Cardiac fibroblast (primary cell): Measurements from ENCODE around the gene INPP5A.
"Not testable (repeated sequence)": the region's sequence is repeated elsewhere in the genome, so short reads cannot be mapped to it uniquely, and the experiment has no call there.

Source experiments
- DNase-seq, 2 donors: peaks; one replicate each; pipeline versions ENCODE4 v3.0.0 to v3.0.0-alpha.2; 2010; ENCODE audit warnings: low read depth in 2 of 2
- H3K4me3 ChIP-seq, 2 donors: replicated peaks in 1 of 2; 1 replicate in 1 of 2; 2 replicates in 1 of 2; pipeline ENCODE4 v1.5.1; 2011; ENCODE audit warnings: low read depth in 2 of 2, low read length in 2 of 2, mild to moderate bottlenecking in 2 of 2, moderate library complexity in 1 of 2
- TF ChIP-seq, protein P1 (sequence below): IDR thresholded peaks from one replicate; pipeline ENCODE4 v1.5.1; 2011; ENCODE audit warnings: low read depth, mild to moderate bottlenecking, low read length, inconsistent platforms

INPP5A gene

DNA sequence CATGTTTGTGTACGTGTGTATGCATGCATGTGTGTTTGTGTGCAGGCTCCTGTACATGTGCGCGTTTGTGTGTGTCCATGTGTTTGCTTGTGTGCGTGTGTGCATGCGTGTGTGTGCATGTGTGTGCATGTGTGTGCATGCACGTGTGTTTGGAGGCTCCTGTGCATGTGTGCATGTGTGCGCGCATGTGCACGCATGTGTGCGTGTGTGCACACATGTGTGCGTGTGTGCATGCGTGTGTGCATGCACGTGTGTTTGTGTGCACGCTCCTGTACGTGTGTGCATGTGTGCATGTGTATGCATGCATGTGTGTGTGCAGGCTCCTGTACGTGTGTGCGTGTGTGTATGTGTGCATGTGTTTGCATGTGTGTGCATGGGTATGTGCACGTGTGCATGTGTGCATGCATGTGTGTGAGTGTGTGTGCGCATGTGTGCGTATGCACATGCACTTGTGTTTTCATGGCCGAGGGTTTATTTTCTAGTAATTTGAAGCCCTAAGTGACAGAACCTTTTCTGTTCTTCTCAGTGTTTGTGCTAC, 59.2 kb downstream of the INPP5A start:
- no peak for DNase-seq
- TF ChIP-seq, protein P1, sequence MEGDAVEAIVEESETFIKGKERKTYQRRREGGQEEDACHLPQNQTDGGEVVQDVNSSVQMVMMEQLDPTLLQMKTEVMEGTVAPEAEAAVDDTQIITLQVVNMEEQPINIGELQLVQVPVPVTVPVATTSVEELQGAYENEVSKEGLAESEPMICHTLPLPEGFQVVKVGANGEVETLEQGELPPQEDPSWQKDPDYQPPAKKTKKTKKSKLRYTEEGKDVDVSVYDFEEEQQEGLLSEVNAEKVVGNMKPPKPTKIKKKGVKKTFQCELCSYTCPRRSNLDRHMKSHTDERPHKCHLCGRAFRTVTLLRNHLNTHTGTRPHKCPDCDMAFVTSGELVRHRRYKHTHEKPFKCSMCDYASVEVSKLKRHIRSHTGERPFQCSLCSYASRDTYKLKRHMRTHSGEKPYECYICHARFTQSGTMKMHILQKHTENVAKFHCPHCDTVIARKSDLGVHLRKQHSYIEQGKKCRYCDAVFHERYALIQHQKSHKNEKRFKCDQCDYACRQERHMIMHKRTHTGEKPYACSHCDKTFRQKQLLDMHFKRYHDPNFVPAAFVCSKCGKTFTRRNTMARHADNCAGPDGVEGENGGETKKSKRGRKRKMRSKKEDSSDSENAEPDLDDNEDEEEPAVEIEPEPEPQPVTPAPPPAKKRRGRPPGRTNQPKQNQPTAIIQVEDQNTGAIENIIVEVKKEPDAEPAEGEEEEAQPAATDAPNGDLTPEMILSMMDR = no peak
- no peak overlapping the region for H3K4me3 ChIP-seq

DNA sequence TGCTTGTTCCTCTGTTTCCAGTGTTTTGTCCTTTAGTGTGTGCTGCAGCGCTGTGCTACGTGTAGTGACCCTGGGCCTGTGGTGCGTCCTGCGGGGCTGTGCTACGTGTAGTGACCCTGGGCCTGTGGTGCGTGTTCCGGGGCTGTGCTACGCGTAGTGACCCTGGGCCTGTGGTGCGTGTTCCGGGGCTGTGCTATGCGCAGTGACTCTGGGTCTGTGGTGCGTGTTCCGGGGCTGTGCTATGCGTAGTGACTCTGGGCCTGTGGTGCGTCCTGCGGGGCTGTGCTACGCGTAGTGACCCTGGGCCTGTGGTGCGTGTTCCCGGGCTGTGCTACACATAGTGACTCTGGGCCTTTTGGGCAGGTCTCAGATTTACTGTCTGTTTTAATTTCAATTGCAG, 60.1 kb downstream of the INPP5A start:
- no peak for DNase-seq
- H3K4me3 ChIP-seq = no peak overlapping the region
- TF ChIP-seq, protein P1 = no peak

GRCh38 chr10:132599023-132599618, 61.5 kb downstream of the INPP5A start:
- not testable (repeated sequence) for DNase-seq, H3K4me3 ChIP-seq

- no peak overlapping the region for H3K4me3 ChIP-seq
- DNase-seq = no peak
- TF ChIP-seq, protein P1 = no peak
Observed at GRCh38 chr10:132599732-132600131, 62.1 kb downstream of the INPP5A start.

- H3K4me3 ChIP-seq = no peak overlapping the region
- TF ChIP-seq, protein P1 = no peak
- no peak for DNase-seq
Observed at GRCh38 chr10:132600416-132600815, 62.8 kb downstream of the INPP5A start.

DNA sequence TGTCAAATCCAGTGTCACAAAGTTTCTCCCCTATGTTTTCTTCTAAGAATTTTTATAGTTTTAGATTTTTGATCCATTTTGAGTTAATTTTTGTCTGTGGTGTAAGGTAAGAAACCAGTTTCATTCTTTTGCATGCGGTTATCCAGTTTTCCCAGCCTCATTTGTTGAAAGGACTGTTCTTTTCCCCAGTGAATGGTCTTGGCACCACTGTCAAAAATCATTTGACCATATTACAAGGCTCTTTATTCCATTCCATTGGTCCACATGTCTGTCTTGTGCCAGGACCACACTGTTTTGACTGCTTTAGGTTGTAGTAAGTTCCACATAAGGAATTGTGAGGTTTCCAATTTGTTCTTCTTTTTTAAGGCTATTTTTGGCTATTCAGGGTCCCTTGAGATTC, 64.0 kb downstream of the INPP5A start:
- no peak overlapping the region for H3K4me3 ChIP-seq
- DNase-seq = no peak
- TF ChIP-seq, protein P1 = no peak

GRCh38 chr10:132602614-132603013, 65.0 kb downstream of the INPP5A start:
- TF ChIP-seq, protein P1 = no peak
- no peak overlapping the region for H3K4me3 ChIP-seq
- DNase-seq = no peak
